Fibroblast of mammary gland (primary cell): ENCODE data around the gene PLEKHD1.

Experiments
- DNase-seq: peaks from one replicate; pipeline ENCODE4 v3.0.0-alpha.2; 2010; ENCODE audit warnings: low read depth
- H3K4me3 ChIP-seq: 2 replicates; pipeline ENCODE4 v1.5.1; 2011; ENCODE audit warnings: low read depth, mild to moderate bottlenecking, low read length, moderate library complexity; ENCODE audit not compliant: control insufficient read depth
- TF ChIP-seq, protein P1 (sequence below): conservative IDR thresholded peaks from 2 replicates; pipeline ENCODE4 v1.5.1; 2011; ENCODE audit warnings: low read depth, low read length, inconsistent platforms; ENCODE audit not compliant: control insufficient read depth, insufficient read depth

Gene PLEKHD1

DNA sequence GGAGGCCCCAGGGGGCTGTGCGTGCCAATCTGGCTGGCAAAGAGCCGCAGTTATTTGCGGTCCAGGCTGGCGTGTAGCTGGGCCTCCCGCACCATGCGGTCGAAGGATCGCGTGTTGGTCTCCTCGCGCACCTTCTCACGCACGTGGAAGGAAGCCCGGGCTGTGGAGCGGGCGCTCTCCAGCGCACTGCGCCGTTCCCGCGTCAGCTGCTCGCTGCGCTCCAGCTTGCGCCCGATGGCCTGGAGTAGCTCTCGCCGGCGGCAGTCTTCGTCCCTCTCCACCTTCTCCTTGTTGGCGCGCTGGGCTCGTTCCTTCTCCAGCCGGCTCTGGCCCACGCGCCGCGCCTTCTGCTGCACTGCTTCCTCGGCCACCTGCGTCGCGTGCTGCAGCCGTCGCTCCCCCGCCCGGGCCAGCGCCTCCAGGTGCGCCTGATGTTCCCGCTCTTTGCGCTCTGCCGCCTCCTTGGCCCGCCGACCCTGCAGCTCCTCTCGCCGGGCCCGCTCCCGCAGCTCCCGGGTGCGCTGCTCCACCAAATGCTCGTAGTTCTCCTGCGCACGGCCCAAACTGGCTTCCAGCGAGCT is 87.0 kb downstream of the PLEKHD1 start:
- H3K4me3 ChIP-seq: no peak overlapping the region
- TF ChIP-seq, protein P1, sequence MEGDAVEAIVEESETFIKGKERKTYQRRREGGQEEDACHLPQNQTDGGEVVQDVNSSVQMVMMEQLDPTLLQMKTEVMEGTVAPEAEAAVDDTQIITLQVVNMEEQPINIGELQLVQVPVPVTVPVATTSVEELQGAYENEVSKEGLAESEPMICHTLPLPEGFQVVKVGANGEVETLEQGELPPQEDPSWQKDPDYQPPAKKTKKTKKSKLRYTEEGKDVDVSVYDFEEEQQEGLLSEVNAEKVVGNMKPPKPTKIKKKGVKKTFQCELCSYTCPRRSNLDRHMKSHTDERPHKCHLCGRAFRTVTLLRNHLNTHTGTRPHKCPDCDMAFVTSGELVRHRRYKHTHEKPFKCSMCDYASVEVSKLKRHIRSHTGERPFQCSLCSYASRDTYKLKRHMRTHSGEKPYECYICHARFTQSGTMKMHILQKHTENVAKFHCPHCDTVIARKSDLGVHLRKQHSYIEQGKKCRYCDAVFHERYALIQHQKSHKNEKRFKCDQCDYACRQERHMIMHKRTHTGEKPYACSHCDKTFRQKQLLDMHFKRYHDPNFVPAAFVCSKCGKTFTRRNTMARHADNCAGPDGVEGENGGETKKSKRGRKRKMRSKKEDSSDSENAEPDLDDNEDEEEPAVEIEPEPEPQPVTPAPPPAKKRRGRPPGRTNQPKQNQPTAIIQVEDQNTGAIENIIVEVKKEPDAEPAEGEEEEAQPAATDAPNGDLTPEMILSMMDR: no peak
- no peak for DNase-seq

DNA sequence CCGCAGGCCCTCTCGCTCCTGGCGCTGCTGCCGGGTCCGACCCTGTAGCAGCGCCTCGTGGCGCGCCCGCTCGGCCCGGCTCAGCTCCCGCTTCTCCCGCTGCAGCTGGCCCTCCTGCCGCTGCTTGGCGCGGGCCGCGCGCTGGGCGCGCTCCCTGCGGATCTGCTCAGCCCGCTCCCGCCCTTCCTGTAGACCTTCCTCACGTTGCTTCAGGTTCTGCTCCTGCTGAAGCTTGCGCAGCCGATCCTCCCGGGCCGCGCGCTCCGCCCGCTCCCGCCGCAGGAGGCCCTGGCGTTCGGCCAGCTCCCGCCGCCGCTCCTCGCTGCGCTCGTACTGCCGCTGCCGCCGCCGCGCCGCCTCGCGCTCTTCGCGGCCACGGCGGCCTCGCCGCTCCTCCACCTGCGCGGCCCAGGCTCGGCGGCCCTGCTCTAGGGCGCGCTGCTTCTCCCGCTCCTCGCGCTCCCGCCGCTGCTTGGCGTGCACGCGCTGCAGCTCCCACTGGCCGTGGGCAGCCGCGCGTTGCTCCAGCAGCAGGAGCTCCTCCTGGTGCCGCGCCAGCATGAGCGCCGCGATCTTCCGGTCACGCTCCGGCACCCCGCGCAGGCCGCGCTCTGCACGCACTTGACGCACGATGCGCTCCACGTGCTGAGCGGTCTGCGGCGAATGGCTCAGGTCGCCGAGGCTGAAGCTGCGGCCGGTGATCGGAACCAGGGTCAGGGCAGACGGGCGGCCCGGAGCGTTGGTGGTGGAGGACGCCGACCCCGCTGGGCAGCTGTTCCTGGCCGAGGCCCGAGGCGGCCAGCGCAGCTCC is 87.7 kb downstream of the PLEKHD1 start:
- DNase-seq: no peak
- TF ChIP-seq, protein P1: no peak
- no peak overlapping the region for H3K4me3 ChIP-seq

DNA sequence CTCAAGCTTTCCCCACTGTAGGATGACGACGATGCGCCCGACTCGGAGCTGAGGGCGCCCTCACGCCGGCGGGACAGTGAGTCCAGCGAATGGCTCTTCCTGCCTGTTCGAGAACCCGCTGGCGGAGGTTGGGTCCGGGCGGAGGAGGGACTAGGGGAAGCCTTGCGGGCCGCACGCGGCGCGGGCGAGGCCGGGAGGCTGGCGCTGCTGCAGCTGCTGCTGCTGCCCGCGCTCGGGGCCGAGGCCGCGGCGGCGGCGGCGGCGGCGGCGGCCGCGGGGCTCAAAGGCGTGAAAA is 88.3 kb downstream of the PLEKHD1 start:
- no peak for DNase-seq
- no peak overlapping the region for H3K4me3 ChIP-seq
- TF ChIP-seq, protein P1: no peak

DNA sequence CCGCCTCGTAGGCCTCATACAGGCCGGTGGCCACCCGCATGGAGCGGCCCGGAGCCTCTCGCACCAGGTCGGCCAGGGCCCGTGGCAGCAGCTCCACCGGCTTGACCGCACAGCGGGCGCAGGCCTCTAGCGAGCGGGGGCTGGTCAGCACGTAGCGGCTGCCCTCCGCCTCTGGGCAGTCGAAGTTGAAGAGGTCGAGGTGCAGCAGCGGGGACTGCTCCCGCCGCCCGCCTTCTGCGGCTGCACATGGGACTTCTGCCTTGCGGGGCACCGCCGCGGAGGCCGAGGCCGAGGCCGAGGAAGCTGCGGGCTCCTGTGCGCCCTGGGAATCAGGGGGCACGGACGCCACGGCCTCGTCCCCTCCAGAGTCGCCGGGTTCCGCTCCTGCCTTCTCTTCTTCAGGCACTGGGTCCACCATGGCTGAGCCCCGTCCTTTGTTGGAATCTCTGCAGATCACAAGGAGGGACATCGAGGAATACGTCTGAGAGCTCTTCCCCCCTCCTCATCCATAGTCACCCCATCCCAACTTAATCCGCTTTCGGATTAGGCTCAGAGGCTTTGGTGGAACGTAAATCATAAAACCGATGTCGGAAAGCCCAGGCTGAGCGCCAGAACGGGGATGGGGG is 88.8 kb downstream of the PLEKHD1 start:
- no peak overlapping the region for H3K4me3 ChIP-seq
- DNase-seq: no peak
- TF ChIP-seq, protein P1: no peak

DNA sequence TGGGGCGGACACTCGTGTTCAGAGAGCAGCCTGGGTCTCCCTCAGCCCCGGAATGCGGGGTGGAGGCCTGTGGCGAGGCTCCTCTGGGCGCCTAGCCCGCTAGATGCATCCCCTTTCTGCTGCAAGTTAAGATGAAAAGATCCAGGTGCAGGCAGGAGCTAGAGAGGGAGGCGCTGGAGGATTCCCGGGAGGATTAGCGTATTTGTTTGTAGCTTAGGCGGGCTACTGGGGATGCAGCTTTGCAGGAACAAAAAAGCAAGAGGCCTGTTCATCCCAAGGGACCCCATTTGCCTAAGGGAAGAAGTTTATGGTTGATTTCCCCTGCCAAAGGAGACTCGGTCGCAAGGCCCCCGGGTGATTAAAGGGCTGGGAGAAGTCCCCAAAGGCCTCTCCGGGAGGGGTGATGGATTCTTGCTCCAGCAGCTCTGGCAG is 89.3 kb downstream of the PLEKHD1 start:
- no peak for DNase-seq
- H3K4me3 ChIP-seq: no peak overlapping the region
- TF ChIP-seq, protein P1: no peak

DNA sequence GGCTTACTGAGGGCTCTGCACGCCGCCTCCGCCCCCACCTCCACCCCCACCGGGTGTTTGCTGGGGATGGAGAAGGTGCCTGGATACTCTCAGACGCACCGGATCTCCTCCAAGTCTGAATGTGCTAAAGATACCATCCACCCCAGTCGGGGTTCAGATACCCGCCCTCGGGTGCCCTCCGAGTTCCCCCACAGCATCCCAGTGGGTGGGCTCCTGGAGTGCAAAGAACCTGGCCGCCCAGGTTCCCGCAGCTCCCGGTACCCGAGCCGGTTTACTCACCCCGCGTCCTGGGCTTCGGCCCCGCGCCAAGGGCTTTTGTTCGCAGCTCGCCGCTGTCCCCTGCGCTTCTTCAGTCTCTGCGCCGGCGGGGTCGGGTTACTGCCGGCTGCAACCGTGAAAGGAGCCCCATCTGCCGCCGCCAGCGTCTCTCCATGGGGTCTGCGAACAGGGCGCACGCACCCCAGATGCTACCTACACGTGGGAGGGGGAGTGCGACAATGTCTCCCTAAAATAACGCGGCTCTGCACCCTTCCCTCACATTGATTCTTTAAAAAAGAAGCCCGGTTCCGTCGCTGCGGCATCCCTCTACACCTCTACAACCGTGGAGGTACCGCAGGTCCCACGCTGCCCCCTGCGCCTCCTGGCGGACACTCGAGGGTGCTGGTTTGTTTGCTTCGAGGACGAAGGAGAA is 89.9 kb downstream of the PLEKHD1 start, which contains the start of gene CCDC177:
Gene CCDC177 (minus strand): TSS at position 609 of the 691 bp plus-strand sequence. CDS start 1,249 bp downstream, outside the sequence.
- H3K4me3 ChIP-seq: no peak within 1 kb of the TSS
- peak; percentile 52 for DNase-seq

More for the DNA sequence above, 89.9 kb downstream of the PLEKHD1 start, which contains the start of gene CCDC177:
- TF ChIP-seq, protein P1: peak; percentile 97
